ENCODE data around the gene SLC2A13.
A peak's percentile ranks its signal among the peaks of the same experiment; 100 is the strongest.

The SLC2A13 gene

GRCh38 chr12:39771456-39771855 is 334.4 kb downstream of the SLC2A13 start:
- Histone ChIP-seq H3K4me2 (ENCODE audit: low read depth, low read length, poor library complexity, severe bottlenecking) (no peak overlapping the region), H3K36me3 (ENCODE audit: insufficient read depth, low read length) (no peaks in the 10 kb centered on the region), H3K4me1 (ENCODE audit: insufficient read depth, low read length, poor library complexity, severe bottlenecking) (no peaks in the 10 kb centered on the region), H4K20me1 (ENCODE audit: insufficient read depth, low read length, poor library complexity, severe bottlenecking) (no peaks in the 10 kb centered on the region), H3K79me2 (ENCODE audit: insufficient read depth, low read length) (no peaks in the 10 kb centered on the region), H2AFZ (ENCODE audit: low read length) (no peak overlapping the region), H3K27me3 (ENCODE audit: insufficient read depth, low read length, poor library complexity, severe bottlenecking) (no peaks in the 10 kb centered on the region), H3K9me3 (ENCODE audit: insufficient read depth, low read depth, low read length) (no peaks in the 10 kb centered on the region), H3K9me2 (replicated peaks; ENCODE audit: low read depth, low read length) (no peaks in the 10 kb centered on the region), H3F3A (ENCODE audit: low read depth) (no peaks in the 10 kb centered on the region), H3K4me3 (ENCODE audit: low read length, poor library complexity, severe bottlenecking) (no peak overlapping the region), H3K9ac (ENCODE audit: low read depth, low read length, poor library complexity, severe bottlenecking) (no peak overlapping the region)
- no peak for TF ChIP-seq CTCF (conservative IDR thresholded peaks at IDR 0.05; ENCODE audit: low read length)
- TF ChIP-seq EZH2phosphoT487 (IDR thresholded peaks at IDR 0.05; ENCODE audit: borderline replicate concordance) = no peak

- no peaks in the 10 kb centered on the region for H3K79me2 ChIP-seq (ENCODE audit: insufficient read depth, low read length)
- H3K4me1 ChIP-seq (ENCODE audit: insufficient read depth, low read length, poor library complexity, severe bottlenecking) = no peaks in the 10 kb centered on the region
- H4K20me1 ChIP-seq (ENCODE audit: insufficient read depth, low read length, poor library complexity, severe bottlenecking) = no peaks in the 10 kb centered on the region
- no peaks in the 10 kb centered on the region for H3K9me3 ChIP-seq (ENCODE audit: insufficient read depth, low read depth, low read length)
- H3K36me3 ChIP-seq (ENCODE audit: insufficient read depth, low read length) = peaks cover 4% of the 10 kb centered on the region; the same call in 1 of the 2 replicates
- no peaks in the 10 kb centered on the region for H3K9me2 ChIP-seq (replicated peaks; ENCODE audit: low read depth, low read length)
- H2AFZ ChIP-seq (ENCODE audit: low read length) = no peak overlapping the region
- TF ChIP-seq EZH2phosphoT487 (IDR thresholded peaks at IDR 0.05; ENCODE audit: borderline replicate concordance) = no peak
- TF ChIP-seq CTCF (conservative IDR thresholded peaks at IDR 0.05; ENCODE audit: low read length) = peak; percentile 90
- H3K4me2 ChIP-seq (ENCODE audit: low read depth, low read length, poor library complexity, severe bottlenecking) = no peak overlapping the region
- no peak overlapping the region for H3K4me3 ChIP-seq (ENCODE audit: low read length, poor library complexity, severe bottlenecking)
- H3K27me3 ChIP-seq (ENCODE audit: insufficient read depth, low read length, poor library complexity, severe bottlenecking) = no peaks in the 10 kb centered on the region
- no peaks in the 10 kb centered on the region for H3F3A ChIP-seq (ENCODE audit: low read depth)
- H3K9ac ChIP-seq (ENCODE audit: low read depth, low read length, poor library complexity, severe bottlenecking) = no peak overlapping the region
Measured at GRCh38 chr12:39764944-39765560, 340.8 kb downstream of the SLC2A13 start.

- Histone ChIP-seq H2AFZ (ENCODE audit: low read length) (no peak overlapping the region), H3K36me3 (ENCODE audit: insufficient read depth, low read length) (peaks cover 4% of the 10 kb centered on the region; the same call in 1 of the 2 replicates), H4K20me1 (ENCODE audit: insufficient read depth, low read length, poor library complexity, severe bottlenecking) (no peaks in the 10 kb centered on the region), H3K4me2 (ENCODE audit: low read depth, low read length, poor library complexity, severe bottlenecking) (no peak overlapping the region), H3K9me3 (ENCODE audit: insufficient read depth, low read depth, low read length) (no peaks in the 10 kb centered on the region), H3K4me3 (ENCODE audit: low read length, poor library complexity, severe bottlenecking) (no peak overlapping the region), H3K9me2 (replicated peaks; ENCODE audit: low read depth, low read length) (no peaks in the 10 kb centered on the region), H3K79me2 (ENCODE audit: insufficient read depth, low read length) (no peaks in the 10 kb centered on the region), H3K27me3 (ENCODE audit: insufficient read depth, low read length, poor library complexity, severe bottlenecking) (no peaks in the 10 kb centered on the region), H3F3A (ENCODE audit: low read depth) (no peaks in the 10 kb centered on the region), H3K9ac (ENCODE audit: low read depth, low read length, poor library complexity, severe bottlenecking) (no peak overlapping the region), H3K4me1 (ENCODE audit: insufficient read depth, low read length, poor library complexity, severe bottlenecking) (no peaks in the 10 kb centered on the region)
- TF ChIP-seq EZH2phosphoT487 (IDR thresholded peaks at IDR 0.05; ENCODE audit: borderline replicate concordance) (no peak), CTCF (conservative IDR thresholded peaks at IDR 0.05; ENCODE audit: low read length) (no peak)
Measured at GRCh38 chr12:39763890-39764169, 342.1 kb downstream of the SLC2A13 start.
